ACC112 (cell line): Measurements from ENCODE around the gene DAP.

Experiments used
- H2AFZ ChIP-seq: fragments of 200-600 bp; sonication (generic); one replicate; pipeline ENCODE4 v1.6.0; 2017; ENCODE audit warnings: antibody characterized with exemption, low read length; ENCODE audit not compliant: unreplicated experiment
- H3K27ac ChIP-seq: fragments of 200-600 bp; sonication (generic); 2 replicates; pipeline ENCODE4 v1.5.1; 2014; ENCODE audit warnings: low read depth, mild to moderate bottlenecking, antibody characterized with exemption, low read length, moderate library complexity
- H3K27me3 ChIP-seq: fragments of 200-600 bp; sonication (generic); 2 replicates; pipeline ENCODE4 v1.6.1; 2014; ENCODE audit warnings: mild to moderate bottlenecking, antibody characterized with exemption, low read length, moderate library complexity, mixed read lengths; ENCODE audit not compliant: insufficient read depth
- H3K36me3 ChIP-seq: fragments of 200-600 bp; sonication (generic); 2 replicates; pipeline ENCODE4 v1.6.1; 2016; ENCODE audit warnings: mild to moderate bottlenecking, antibody characterized with exemption, low read length, moderate library complexity, mixed read lengths; ENCODE audit not compliant: insufficient read depth
- H3K4me1 ChIP-seq: fragments of 200-600 bp; sonication (generic); one replicate; pipeline ENCODE4 v1.6.1; 2016; ENCODE audit warnings: low read length, mixed read lengths; ENCODE audit not compliant: insufficient read depth, unreplicated experiment, control insufficient read depth
- H3K4me3 ChIP-seq: fragments of 200-600 bp; sonication (generic); 2 replicates; pipeline ENCODE4 v1.5.1; 2014; ENCODE audit warnings: mild to moderate bottlenecking, low read depth, low read length
- H3K79me2 ChIP-seq: fragments of 200-600 bp; sonication (generic); one replicate; pipeline ENCODE4 v1.6.0; 2016; ENCODE audit warnings: low read length; ENCODE audit not compliant: control insufficient read depth, unreplicated experiment, insufficient read depth

Gene DAP

DNA sequence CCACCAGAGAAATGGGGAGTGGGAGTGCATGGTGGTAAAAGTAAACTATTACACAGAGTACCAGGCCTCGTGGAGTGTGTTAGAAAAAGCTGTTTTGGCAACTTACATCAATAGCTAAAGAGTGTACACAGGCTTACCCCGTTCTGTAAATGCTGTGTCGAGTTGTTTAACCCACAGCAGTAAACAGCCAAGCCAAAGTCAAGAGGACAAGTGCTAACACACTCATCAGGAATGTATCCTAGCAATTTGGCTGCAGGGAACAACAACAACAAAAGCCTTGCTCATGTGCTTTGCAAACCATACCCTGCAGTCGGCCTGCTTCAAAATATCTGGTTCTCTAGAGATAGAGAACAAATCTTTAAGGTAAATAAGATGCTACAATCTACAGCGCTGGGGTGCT, 15.9 kb downstream of the DAP start:
- H3K36me3 ChIP-seq: peaks cover 53% of the 10 kb centered on the region
- H3K79me2 ChIP-seq: peaks cover 23% of the 10 kb centered on the region
- H3K27ac ChIP-seq: no peak overlapping the region
- H3K4me3 ChIP-seq: no peak overlapping the region
- no peaks in the 10 kb centered on the region for H3K27me3 ChIP-seq
- no peak overlapping the region for H2AFZ ChIP-seq
- no peaks in the 10 kb centered on the region for H3K4me1 ChIP-seq

DNA sequence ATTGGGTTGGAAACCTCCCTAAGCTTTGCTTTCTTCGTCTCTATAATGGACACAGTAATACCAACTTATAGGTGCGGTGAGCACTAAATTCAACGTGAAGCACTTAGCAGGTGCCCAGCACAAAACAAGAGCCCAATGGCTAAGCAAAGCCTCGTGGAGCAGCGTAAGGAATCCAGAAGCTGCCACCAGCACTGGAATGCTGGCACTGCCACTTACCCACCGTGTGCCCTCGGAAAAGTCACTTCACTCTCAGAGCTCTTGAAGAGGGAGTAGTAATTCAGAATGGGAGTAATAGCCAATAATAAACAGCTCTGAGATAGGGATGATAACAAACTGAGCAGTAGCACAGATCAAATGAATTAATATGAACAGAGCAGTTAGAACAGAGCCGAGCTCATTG, 16.4 kb downstream of the DAP start:
- Histone ChIP-seq H3K4me1 (no peaks in the 10 kb centered on the region), H2AFZ (no peak overlapping the region), H3K27ac (no peak overlapping the region), H3K79me2 (peaks cover 19% of the 10 kb centered on the region), H3K27me3 (no peaks in the 10 kb centered on the region), H3K36me3 (peaks cover 55% of the 10 kb centered on the region), H3K4me3 (no peak overlapping the region)

DNA sequence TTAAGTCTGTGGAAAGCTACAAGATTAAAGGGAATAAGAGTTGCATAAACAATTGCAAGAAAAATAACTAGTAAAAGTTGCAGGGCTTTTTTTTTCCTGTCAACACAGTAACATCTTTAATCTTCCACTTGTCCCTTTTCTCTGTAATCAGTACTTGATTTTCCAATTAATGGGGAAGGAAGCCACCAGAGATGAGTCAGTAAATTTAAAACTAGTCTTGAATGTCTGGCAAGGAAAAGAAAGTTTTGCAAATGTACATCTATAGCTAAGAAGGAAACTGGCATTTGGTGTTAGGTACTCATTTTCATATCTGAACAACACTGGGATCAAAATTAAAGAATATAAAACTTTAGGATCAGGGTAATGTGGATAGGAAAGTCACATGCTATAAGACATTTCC, 17.1 kb downstream of the DAP start:
- H3K36me3 ChIP-seq: peaks cover 60% of the 10 kb centered on the region
- H3K4me3 ChIP-seq: no peak overlapping the region
- H3K27ac ChIP-seq: no peak overlapping the region
- H2AFZ ChIP-seq: no peak overlapping the region
- H3K79me2 ChIP-seq: peaks cover 15% of the 10 kb centered on the region
- no peaks in the 10 kb centered on the region for H3K27me3 ChIP-seq
- H3K4me1 ChIP-seq: no peaks in the 10 kb centered on the region

DNA sequence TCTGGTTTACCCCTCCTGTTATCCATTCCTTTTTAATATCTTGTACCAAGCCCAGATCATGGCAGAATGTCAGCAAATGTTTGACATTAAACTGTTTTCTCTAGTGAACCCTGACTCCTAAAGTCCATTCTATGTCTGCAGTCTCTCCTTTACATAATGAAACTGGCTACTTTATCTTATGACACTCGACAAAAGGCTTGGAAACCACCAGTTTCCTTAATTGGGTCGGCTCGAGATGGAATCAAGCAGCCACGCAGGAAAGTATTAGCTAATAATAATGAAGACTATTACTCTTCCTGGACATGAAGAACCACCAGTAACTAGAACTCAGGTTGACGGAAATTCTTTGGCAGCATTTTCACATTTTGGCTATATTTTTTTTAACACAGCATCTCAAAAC, 17.5 kb downstream of the DAP start:
- Histone ChIP-seq H3K4me3 (no peak overlapping the region), H2AFZ (no peak overlapping the region), H3K36me3 (peaks cover 61% of the 10 kb centered on the region), H3K4me1 (no peaks in the 10 kb centered on the region), H3K27me3 (no peaks in the 10 kb centered on the region), H3K79me2 (peaks cover 11% of the 10 kb centered on the region), H3K27ac (no peak overlapping the region)

DNA sequence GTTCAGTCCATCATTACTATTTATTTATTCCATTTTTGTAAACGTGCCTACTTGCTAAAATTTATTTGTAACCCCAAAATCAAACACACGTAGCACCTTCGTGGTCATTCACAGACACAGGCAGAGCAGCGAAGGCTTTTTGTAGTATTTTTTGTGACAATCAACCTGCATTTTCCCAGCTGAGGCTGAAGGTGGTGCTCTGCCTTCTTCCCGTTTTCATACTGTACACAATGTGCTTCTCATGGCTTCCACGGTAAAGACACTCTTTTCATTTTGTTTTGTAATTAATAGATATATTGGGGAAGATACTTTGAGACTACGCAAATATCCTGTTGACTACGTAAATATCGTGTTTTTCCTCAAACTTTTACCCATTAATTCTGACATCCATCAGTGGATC, 19.4 kb downstream of the DAP start:
- H3K4me1 ChIP-seq: no peaks in the 10 kb centered on the region
- H3K36me3 ChIP-seq: peaks cover 62% of the 10 kb centered on the region
- no peak overlapping the region for H3K4me3 ChIP-seq
- H3K27ac ChIP-seq: no peak overlapping the region
- H2AFZ ChIP-seq: no peak overlapping the region
- peaks cover 8% of the 10 kb centered on the region for H3K79me2 ChIP-seq
- H3K27me3 ChIP-seq: no peaks in the 10 kb centered on the region

DNA sequence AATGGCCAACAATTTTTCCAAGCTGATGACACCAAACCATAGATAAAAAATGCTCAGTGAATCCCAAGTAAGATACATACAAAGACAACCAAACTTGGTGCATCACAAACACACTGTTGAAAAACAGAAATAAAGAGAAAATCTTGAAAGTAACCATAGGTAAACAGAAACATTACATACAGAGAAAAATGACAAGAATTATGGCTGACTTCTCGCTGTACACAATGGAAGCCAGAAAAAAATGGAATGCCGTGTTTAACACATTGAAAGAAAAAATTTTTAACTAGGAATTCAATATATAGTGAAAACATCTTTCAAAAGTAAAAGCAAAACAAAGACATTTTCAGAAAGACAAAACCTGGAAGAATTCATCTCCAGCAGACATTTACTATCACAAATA, 20.6 kb downstream of the DAP start:
- Histone ChIP-seq H3K4me3 (no peak overlapping the region), H3K36me3 (peaks cover 61% of the 10 kb centered on the region), H3K27me3 (no peaks in the 10 kb centered on the region), H3K27ac (no peak overlapping the region), H3K4me1 (no peaks in the 10 kb centered on the region), H2AFZ (no peak overlapping the region), H3K79me2 (peaks cover 10% of the 10 kb centered on the region)

DNA sequence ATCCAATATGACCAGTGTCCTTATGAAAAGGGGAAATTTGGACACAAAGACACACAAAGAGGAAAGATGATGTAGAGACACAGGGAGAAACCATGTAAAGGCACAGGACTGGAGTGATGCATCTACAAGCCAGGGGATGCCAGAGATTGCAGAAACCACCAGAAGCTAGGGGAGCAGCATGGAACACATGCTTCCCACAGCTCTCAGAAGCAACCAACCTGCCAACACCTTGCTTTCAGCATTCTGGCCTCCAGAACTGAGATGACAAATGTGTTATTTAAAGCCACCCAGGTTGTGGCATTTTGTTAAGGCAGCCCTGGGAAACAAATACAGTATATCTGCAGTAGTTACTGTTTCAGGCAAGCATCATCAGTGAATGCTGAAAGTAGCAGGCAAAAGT, 23.2 kb downstream of the DAP start:
- H3K36me3 ChIP-seq: peaks cover 37% of the 10 kb centered on the region
- H2AFZ ChIP-seq: no peak overlapping the region
- no peaks in the 10 kb centered on the region for H3K4me1 ChIP-seq
- no peaks in the 10 kb centered on the region for H3K27me3 ChIP-seq
- H3K4me3 ChIP-seq: no peak overlapping the region
- peaks cover 10% of the 10 kb centered on the region for H3K79me2 ChIP-seq
- no peak overlapping the region for H3K27ac ChIP-seq

DNA sequence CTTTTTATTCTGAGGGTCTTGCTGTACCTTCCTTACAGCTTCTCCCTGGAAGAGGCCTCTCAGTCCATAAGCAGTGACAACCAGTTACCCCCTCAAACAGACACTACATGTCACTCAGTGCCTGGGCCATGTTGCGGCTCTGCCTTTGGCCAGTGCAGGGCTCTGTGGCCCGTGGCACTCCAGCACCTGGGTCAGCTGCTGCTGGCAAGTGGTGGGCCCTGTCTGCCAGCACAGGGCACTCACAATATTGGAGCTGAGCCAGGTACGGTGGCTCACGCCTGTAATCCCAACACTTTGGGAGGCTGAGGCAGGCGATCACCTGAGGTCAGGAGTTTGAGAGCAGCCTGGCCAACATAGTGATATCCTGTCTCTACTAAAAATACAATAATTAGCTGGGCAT, 24.2 kb downstream of the DAP start:
- peaks cover 7% of the 10 kb centered on the region for H3K79me2 ChIP-seq
- H3K36me3 ChIP-seq: peaks cover 32% of the 10 kb centered on the region
- no peak overlapping the region for H3K4me3 ChIP-seq
- no peak overlapping the region for H3K27ac ChIP-seq
- no peaks in the 10 kb centered on the region for H3K4me1 ChIP-seq
- H2AFZ ChIP-seq: no peak overlapping the region
- no peaks in the 10 kb centered on the region for H3K27me3 ChIP-seq

DNA sequence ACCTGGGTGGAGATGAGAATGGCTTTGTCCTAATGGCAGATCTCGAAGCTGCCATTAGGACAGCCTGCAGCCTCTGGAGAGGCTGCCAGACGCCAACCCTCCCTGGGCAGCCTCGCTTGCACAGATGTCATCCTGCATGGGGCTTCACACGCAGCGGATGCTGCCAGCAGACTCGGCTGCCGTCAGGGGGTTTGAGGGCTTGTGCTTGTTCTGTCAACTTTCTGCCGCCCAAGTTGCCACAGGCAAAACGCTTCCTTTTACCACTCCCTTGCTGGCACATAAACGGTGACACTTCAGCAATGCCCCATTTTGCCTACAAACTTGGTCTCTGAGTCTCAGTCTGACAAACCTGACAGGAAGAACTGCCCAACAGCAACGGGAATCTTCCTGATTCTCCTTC, 24.7 kb downstream of the DAP start:
- H3K36me3 ChIP-seq: peaks cover 28% of the 10 kb centered on the region
- no peak overlapping the region for H2AFZ ChIP-seq
- H3K27ac ChIP-seq: no peak overlapping the region
- peaks cover 7% of the 10 kb centered on the region for H3K79me2 ChIP-seq
- no peaks in the 10 kb centered on the region for H3K4me1 ChIP-seq
- no peaks in the 10 kb centered on the region for H3K27me3 ChIP-seq
- H3K4me3 ChIP-seq: no peak overlapping the region

DNA sequence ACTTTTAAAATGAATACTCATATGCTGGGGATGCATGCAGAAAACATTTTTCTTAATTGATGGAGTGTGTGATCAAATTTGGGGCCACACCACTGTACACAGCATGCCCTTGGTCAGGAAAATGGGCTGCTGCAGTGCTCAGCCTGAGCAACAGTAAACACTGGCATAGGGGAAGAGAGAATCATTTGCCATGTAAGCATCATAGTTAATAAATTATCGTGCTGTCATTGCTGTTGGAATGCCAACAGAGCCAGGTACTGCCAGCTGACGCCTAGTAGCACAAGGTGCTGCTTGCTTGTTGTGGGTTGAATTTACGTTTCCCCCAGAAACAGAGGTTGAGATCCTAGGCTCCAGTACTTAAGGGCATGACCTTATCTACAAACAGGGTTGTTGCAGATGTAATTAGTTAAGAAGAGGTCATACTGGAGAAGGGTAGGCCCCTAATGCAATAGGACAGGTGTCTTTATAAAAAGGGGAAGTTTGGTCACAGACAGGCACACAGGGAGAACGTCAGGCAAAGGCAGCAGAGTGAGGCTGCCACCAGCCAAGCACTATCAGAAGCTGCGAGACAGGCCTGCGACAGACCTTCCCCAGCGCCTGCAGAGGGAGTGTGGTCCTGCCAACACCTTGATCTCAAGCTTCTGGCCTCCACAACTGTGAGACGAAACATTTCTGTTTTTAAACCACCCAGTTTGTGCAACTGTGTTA, 25.3 kb downstream of the DAP start:
- H3K27me3 ChIP-seq: no peaks in the 10 kb centered on the region
- no peak overlapping the region for H3K27ac ChIP-seq
- H3K79me2 ChIP-seq: peaks cover 7% of the 10 kb centered on the region
- no peaks in the 10 kb centered on the region for H3K4me1 ChIP-seq
- peaks cover 22% of the 10 kb centered on the region for H3K36me3 ChIP-seq
- H3K4me3 ChIP-seq: no peak overlapping the region
- no peak overlapping the region for H2AFZ ChIP-seq

DNA sequence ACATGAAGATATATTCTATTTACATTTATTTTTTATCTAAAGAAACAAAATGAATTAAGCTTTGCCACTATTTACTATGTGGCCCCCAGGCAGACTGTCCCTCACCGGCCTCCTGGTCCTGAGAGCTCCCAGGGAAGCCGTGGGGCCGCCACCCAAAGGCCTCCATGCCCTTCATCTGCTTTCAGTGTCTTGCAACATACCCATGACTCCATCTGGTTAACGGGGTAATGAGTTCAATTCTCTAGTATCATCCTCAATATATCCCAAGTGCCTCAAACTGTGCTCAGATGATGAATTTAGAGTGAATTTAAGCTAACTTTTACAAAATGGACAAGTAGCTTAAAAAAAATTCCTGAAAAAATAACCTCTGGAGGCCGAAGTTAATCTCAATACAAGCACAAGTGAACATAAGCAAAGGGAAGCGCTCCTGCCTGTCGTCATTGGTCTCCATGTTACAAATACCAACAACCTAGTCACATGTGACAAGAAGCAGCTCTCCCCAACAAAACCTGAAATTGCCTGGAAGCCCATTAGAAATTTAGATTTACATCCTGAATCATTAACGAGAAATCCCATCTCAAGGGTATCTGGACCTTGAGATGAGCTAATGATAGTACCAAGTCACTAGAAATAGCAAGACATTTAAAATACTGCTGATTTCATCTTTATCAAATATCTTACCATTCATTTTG, 26.1 kb downstream of the DAP start:
- Histone ChIP-seq H2AFZ (no peak overlapping the region), H3K4me3 (no peak overlapping the region), H3K79me2 (peaks cover 7% of the 10 kb centered on the region), H3K27ac (no peak overlapping the region), H3K4me1 (no peaks in the 10 kb centered on the region), H3K36me3 (peaks cover 14% of the 10 kb centered on the region), H3K27me3 (no peaks in the 10 kb centered on the region)
